HG03135 (cell line): ENCODE measurements around the gene SAT2.
"Not testable (repeated sequence)": the region's sequence is repeated elsewhere in the genome, so short reads cannot be mapped to it uniquely, and the experiment has no call there.

ENCODE experiments used
- ATAC-seq: cut with Tn5 transposase; IDR thresholded peaks from one replicate; pipeline ENCODE4 v1.9.1; 2021; ENCODE audit warnings: mild to moderate bottlenecking, moderate library complexity; ENCODE audit not compliant: unreplicated experiment

The SAT2 gene

DNA sequence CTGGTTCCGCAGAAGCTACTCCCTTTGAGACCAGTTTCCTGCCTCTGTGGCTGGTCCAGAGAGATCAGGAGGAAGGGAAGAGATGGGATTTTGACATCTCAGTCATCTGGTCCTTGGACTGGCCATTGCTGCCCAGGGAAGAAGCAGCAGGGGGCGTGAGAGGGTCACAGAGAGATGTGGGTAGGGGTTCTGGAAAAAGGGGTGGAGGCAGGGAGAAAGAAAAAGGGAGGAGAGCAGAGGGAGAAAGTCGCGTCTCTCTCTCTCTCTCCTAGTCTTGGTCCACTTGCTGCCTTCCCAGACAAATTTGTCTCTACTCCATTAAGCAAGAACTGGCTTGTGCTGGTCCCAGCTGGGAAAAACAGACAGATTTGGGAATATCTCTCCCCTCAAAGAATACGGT lies 6.8 kb upstream of the SAT2 start:
- ATAC-seq = no peak

DNA sequence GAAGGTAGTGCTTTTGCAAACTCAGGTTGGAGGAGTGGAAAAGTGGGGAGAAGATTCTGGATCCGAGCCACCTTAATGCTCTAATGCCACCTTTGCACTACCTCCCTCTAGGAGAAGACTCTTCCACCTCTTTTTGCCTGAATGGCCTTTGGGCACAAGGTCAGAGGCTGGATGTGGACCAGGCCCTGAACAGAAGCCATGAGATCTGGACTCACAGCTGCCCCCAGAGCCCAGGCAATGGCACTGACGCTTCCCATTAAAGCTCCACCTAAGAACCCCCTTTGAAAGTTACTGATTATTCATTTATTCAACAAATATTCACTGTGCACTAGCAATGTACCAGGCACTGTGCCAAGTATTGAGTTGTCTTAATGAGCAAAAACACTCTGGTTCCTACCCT lies 5.5 kb upstream of the SAT2 start:
- ATAC-seq = no peak

DNA sequence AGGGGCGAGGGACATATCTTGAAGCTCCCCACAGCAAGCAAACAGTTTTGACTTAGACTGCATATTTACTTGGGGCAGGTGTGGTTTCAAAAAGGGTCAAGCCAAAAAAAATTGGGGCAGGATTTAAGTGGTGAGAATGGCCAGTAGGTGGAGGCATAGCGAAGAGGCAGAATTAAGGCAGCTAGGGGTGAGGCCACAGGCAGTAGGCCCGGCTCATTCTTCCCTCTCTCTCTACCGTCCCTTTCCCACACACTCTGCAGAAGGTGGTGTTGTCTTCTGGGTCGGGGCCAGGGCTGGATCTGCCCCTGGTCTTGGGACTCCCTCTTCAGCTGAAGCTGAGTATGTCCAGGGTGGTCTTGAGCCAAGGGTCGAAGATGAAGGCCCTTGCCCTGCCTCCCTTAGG lies 4.9 kb upstream of the SAT2 start:
- ATAC-seq = no peak

DNA sequence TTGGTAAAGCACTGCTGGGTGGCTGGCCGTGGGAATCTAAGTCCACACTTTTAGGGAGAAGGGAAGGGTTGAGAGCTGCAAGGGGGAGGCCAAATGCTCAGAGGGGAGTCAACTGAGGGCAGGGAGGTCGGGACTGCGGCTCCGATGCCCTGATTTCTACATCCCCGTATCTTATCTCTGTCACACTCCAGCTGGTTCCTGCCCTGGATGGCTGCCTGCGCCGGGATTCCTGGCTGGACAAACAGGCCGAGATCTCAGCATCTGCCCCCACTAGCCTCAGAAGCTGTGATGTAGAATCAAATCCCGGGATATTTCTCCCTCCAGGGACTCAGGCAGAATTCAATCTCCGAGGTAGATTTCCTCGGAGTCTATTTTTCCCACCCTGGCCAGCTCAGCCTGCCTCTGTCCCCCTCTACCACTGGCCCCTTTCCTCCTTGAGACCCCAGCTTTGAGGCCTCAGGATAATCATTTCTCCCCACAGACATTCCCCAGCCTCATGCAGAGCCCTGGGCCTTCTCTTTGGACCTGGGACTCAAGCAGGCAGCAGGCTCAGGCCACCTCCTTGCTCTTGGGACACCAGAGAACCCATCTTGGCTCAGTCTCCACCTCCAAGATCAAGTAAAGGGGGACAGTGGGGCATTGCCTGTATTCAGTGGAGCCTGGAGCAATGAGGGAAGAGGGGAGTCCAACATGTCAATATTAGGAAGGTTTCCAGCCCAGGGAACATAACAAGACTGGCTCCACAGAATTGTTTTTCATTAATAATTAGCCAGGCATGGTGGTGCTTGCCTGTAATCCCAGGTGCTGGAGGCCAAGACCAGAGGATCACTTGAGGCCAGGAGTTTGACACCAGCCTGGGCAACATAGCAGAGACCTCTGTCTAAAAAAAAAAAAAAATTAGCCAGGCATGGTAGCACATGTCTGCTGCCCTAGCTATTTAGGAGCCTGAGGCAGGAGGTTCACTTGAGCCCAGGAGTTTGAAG lies 4.1 kb upstream of the SAT2 start:
- ATAC-seq = no peak

DNA sequence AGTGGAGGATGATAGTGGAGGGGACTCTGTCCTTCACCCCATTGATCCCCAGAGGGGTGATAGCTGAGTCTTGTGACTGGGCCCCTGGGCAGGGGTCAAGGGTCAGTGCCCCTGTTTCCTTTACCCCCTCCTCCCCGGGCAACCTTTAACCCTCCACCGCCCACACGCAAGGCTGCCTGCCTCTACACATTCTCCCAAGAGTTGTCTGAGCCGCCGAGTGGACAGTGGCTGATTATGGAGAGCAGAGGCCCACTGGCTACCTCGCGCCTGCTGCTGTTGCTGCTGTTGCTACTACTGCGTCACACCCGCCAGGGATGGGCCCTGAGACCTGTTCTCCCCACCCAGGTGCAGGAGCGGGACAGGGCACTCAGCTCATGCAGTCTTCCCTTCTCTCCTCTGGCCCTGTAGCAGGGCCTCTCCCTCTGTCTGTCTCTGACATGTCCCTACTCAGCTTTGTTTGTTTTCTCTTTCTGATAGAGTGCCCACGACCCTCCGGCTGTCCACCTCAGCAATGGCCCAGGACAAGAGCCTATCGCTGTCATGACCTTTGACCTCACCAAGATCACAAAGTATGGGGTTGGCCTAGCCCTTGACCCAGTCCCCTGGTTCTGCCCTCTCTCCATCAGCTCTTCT lies 2.4 kb upstream of the SAT2 start, which contains the start of gene SHBG:
TSS of gene SHBG (plus strand) at position 197 of the 633 bp plus-strand sequence. CDS start at position 235, 38 bp downstream.
- no peak for ATAC-seq

DNA sequence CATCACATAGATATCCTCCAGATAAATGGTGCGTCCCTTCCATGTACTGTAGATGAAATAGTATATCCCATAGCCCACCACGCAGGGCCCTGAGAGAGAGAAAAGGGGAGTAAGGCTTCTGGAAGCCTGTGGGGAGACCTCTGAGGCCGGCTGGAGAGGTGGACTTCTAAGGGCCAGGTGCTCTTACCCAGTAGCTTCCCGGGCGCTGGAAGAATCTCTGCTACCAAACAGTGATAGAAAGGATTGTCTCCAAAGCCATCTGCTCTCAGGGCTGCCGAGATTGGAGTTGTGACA lies 718 bp downstream of the SAT2 start:
- ATAC-seq = no peak

DNA sequence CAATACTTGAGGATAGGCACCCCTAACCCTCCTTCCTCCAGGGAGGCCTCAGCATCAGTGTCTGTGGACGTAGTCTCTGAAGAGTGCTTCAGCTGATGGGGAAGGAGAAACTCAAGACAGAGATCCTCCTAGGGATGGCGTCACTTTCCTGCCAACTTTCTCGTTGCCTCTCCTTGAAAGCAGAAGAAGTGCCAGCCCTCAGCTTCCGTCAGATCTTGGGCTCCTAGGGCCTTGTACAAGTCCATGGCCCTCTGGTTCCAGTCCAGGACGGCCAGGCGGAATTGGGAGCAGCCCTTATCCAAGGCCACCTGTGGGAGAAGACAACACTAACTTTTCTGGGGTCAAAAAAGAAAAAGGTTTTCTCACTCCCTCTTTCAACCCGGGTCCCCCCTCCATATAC lies 1.3 kb downstream of the SAT2 start:
- no peak for ATAC-seq

DNA sequence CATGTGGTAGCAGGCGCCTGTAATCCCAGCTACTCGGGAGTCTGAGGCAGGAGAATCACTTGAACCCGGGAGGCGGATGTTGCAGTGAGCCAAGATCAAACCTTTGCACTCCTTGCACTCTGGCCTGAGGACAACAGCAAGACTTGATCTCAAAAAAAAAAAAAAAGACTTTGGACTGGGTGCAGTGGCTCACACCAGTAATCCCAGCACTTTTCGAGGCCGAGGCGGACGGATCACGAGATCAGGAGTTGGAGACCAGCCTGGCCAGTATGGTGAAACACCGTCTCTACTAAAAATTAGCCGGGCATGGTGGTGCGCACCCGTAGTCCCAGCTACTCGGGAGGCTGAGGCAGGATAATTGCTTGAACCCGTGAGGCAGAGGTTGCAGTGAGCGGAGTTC lies 1.9 kb downstream of the SAT2 start:
- ATAC-seq = not testable (repeated sequence)

DNA sequence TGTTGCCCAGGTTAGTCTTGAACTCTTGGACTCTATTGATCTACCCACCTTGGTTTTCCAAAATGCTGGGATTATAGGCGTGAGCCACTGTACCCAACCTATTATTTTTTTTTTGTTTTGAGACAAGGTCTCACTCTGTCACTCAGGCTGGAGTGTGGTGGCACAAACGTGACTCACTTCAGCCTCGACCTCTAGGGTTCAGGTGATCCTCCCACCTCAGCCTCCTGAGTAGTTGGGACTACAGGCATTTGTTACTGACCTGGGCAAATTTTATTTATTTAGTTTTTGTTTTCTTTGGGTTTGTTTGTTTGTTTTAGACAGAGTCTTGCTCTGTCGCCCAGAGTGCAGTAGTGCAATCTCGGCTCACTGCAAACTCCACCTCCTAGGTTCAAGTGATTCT lies 4.0 kb downstream of the SAT2 start:
- no peak for ATAC-seq

DNA sequence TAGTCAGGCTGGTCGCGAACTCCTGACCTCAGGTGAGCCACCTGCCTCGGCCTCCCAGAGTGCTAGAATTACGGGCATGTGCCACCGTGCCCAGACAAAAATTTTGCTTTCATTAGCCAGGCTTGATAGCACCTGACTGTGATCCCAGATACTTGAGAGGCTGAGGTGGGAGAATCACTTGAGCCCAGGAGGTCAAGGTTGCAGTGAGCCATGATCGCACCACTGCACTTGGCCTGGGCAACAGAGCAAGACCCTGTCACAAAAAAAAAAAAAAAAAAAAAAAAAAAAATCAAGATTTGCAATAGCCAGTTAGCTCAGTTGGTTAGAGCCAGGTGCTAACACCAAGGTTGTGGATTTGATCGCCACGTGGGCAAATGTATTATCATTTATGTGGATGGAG lies 6.8 kb downstream of the SAT2 start:
- ATAC-seq = no peak

DNA sequence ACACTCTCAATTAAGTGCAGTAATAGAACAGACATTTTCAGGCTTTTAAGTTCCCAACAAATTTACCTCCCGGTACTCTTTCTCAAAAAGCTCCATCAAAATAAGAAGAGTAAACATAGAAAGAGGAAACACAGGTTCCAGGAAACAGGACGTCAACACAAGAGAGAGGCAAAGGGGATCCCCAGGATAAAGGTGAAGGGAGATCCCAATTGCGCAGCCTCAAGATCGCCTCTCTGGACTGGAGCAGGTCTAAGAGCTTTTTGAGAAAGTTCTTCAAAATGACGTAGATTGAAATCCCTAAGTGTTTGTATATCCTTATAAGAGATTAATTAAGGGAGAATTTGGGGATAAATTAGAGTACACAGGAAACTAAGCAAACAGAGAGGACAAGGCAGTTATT lies 9.0 kb downstream of the SAT2 start:
- ATAC-seq = no peak

DNA sequence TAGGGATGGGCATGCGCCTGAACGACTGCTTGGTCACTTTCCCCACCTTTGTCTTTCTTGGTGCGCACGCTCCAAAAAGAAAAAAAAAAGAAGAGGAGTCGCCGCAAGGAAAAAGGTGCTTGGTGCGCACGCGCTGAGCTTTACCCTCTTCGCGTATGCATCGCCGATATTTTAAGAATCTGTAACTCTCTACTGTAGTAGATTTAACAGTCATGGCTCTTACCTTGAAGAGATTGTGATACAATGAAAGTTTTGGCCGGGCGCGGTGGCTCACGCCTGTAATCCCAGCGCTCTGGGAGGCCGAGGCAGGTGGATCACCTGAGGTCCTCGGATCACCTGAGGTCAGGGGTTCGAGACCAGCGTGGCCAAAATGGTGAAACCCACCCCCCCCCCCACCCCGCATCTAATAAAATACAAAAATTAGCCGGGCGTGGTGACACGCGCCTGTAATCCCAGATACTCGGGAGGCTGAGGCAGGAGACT lies 12.3 kb downstream of the SAT2 start:
- no peak for ATAC-seq

DNA sequence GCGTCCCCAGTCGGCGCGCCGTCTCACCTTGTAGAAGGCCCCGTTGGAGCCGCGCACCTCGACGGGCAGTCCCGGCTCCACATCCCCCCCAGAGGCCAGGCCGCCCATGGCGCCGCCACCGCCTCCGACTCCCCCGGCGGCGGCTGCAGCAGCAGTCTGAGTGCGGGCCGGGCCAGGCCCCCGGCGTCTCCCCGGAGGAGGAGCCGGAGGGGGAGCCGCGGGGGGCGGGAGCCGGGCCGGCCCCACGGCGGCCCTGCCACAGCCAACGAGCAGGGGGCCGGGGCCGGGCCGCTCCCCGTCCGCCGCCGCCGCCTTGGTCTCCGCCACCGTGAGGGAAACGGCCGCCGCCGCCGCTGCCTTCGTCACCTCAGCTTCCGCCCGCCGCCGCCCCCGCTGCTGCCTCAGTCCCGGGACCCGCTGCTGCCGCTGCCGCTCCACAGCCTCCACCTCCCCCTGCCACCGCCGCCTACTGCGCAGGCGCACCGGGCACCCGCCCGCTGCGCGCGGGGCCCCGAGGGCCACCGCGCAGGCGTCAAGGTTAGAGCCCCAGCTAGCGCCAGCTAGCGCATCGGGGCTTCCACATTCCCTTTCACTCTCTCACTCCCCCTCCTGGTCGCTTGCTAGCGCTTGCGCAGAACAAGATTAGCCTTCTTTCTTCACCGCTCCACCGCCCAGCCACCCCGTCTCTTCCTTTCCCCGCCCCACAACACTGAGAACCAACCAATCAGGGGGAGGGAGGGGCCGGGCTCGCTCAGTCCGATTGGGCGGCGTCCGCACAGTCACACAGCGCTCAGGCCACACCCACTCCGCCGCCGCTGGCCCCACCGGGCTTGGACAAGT lies 13.0 kb downstream of the SAT2 start, which contains the start of gene FXR2:
TSS of gene FXR2 (minus strand) at position 473 of the 840 bp plus-strand sequence. CDS start at position 108, 365 bp downstream.
- peak; percentile 77 for ATAC-seq

DNA sequence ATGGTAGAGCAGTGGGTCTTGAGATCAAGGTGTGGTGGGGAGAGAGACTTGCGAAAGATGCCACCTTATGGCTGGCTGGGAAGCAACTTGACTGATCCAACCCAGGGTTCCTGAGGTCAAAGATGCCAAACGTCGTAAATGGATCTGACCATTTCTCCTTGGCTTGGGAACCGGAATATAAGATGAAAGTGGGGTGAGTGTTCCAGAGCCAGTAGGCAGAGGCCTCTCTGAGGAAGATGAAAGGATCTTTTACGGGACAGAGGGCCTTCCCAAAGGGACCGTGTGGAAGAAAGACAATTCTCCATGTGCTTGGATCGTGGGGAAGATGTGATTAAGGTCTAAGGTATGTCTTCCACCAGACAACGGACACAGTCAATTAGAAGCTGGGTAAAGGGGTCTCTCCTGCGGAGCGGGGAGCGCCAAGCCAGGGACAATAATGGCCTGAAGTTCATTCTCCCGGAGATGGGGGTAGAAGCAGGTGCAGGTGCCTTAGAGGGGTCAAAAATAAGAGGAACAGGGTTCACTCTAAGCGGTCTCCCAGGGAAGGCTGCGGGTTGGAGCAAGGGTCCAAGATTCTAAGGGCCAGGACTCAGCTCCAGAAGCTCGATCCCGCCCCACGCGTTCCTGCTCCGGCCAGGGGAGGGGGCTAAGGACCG lies 13.7 kb downstream of the SAT2 start:
- no peak for ATAC-seq

DNA sequence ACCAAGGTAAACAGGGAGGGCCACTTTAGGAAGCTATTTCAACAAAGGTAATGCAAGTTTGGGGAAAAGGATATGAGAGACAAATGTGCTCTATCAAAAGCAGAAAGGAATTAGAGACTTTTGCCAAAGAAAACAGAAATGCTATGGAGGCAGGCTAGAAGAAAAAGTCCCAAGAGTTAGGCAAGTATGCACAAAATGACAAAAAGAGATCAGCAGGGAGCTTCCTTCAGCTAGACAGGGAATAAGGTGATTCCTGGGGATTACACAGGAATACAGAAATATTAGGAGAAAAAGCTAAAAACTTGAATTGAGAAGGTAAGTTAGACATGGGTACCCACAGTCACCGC lies 15.4 kb downstream of the SAT2 start:
- ATAC-seq = no peak

DNA sequence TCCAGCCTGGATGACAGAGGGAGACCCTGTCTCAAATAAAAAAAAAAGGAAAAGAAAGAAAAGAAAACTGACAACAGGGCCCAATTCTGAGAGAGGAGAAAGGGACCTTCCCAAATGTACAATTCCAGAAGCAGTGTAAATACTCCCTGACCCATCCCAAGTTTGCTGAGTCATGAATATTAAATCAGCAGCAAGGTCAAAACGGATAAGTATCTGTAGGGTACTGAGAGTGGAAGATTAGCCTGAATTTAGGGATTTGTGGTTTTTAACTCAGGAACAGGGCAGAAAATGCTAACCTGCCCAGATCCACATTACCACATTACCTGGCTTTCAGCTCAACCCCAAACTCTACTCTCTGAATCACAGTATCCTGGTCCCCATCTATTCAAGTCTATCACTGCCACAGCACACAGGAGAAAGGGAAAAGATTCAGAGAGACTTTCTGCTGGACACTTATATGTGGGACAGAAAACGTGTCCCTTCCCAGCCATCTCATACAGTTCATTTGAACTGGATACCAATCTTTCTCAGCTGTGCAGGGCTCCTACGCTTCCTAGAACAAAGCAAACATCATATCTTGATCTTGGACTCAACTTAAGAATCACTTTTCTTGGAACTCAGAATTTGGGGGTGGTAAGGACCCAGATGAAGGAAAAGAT lies 15.9 kb downstream of the SAT2 start:
- ATAC-seq = no peak

DNA sequence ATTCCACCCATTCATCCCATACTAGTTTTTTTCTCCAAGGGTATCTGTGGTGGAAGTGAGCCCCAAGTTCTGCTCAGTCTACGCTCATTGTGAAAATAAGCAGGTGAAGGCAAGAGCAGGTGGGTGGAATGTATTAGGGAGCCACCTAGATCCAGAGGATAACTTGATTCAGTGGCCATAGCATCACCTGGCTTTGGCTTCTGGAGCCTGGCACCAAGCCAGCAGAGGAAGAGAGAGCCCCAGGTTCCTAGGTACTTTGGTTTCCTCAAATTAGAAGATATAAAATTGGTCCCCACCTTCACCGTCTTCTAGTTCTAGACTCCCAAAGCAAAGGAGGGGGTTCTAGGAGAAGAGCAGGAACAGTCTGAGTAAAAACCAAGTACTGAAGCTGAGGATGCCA lies 17.0 kb downstream of the SAT2 start:
- ATAC-seq = no peak

DNA sequence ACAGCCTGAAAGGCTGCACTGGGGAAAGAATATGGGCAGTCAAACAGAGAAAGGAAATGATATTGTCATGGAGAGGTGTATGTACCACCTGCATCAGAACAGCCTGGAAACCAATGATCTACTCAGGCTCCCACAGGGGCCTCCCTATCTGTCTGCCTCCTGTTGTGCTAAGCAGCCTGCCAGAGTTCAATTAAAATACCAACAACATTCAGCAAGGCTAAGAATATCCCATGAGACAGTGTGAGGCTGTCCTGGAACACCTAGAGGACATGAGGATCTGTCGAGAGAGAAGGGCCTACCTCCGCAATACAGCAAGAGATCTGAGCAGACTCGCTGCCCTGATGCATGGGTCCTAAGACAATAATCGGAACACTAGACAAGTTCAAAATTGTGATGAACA lies 21.3 kb downstream of the SAT2 start:
- no peak for ATAC-seq

DNA sequence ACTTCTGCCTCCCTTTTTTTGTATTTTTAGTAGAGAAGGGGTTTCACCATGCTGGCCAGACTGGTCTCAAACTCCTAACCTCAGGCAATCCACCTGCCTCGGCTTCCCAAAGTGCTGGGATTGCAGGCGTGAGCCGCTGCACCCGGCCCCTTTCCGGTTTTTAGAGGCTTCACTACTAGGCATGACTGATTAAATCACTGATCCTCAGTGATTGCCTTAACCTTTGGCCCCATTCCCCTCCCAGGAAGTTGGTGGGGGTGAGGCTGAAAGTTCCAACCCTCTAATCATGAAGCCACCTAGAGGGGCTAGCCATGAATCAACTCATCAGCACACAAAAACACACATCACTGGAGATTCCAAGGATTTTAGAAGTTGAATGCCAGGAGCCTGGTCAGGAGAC lies 30.1 kb downstream of the SAT2 start:
- ATAC-seq = not testable (repeated sequence)

DNA sequence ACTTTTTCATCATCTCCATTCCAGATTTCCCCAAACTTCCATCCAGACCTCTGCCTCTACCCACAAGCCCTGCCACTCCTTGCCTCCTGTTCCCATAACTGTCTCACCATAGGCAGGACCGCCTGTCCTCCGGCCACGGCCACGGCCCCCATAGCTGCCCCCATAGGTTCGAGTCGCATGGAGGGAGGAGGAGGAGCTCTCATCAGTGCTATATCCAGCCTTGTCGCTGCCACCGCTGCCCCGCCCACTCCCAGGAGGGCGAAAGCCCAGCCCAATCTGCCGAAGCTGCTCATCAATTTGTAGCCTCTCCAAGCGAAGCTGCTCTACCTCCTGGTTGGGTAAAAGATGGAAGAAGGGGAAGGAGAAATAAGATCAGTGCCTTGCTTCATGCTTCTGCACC lies 34.3 kb downstream of the SAT2 start:
- no peak for ATAC-seq
